ENCODE results near the gene HOXB9.

- TF ChIP-seq CTCF (IDR thresholded peaks at IDR 0.05; ENCODE audit: low read length) = no peak
- TF ChIP-seq EZH2 (IDR thresholded peaks at IDR 0.05; ENCODE audit: borderline replicate concordance, low read length) = no peak
Observed at GRCh38 chr17:48628649-48629410, 2.7 kb upstream of the HOXB9 start.

Data from OCI-LY1 (cell line).